Heart left ventricle (tissue), 16 donors: ENCODE measurements around the gene HIGD1C. TPM values are rescaled to one million over a fixed set of nuclear protein-coding genes. Genes with fewer than 3 reads are reported as not detected.
"Not testable (repeated sequence)": the region's sequence is repeated elsewhere in the genome, so short reads cannot be mapped to it uniquely, and the experiment has no call there.

Experiments
- ATAC-seq, 4 donors: fragments of 200-7000 bp; cut with Tn5 transposase; one replicate each; pipeline ENCODE4 v1.9.1; 2020 to 2022; ENCODE audit warnings: moderate library complexity in 4 of 4, mild to moderate bottlenecking in 3 of 4, moderate number of reproducible peaks in 1 of 4
- DNase-seq, 5 donors: peaks; one replicate each; pipeline ENCODE4 v3.0.0-alpha.2; 2020
- H3K27ac ChIP-seq, 12 donors: fragments of 200-600 bp; sonication (generic) in 4 of 12; one replicate each; pipeline versions ENCODE4 v1.5.0 to v1.8.0; 2016 to 2022; ENCODE audit warnings: mild to moderate bottlenecking in 2 of 12
- H3K27me3 ChIP-seq, 9 donors: fragments of 200-600 bp; sonication (generic) in 2 of 9; one replicate each; pipeline versions ENCODE4 v1.5.1 to v1.8.0; 2016 to 2022; ENCODE audit warnings: mild to moderate bottlenecking in 3 of 9
- H3K36me3 ChIP-seq, 9 donors: fragments of 200-600 bp; sonication (generic) in 2 of 9; one replicate each; pipeline versions ENCODE4 v1.5.0 to v1.8.0; 2018 to 2022; ENCODE audit warnings: mild to moderate bottlenecking in 2 of 9
- H3K4me1 ChIP-seq, 12 donors: fragments of 200-600 bp; sonication (generic) in 4 of 12; one replicate each; pipeline versions ENCODE4 v1.5.0 to v1.8.0; 2016 to 2022; ENCODE audit warnings: mild to moderate bottlenecking in 3 of 12
- H3K4me3 ChIP-seq, 12 donors: fragments of 200-600 bp; sonication (generic) in 4 of 12; one replicate each; pipeline versions ENCODE4 v1.5.0 to v1.8.0; 2017 to 2022; ENCODE audit warnings: mild to moderate bottlenecking in 9 of 12, moderate library complexity in 4 of 12
- H3K9me3 ChIP-seq, 12 donors: fragments of 200-600 bp; sonication (generic) in 4 of 12; one replicate each; pipeline versions ENCODE4 v1.5.0 to v1.8.0; 2016 to 2022; ENCODE audit warnings: mild to moderate bottlenecking in 1 of 12
- CTCF ChIP-seq, 12 donors: fragments of 200-600 bp; sonication (generic) in 4 of 12; IDR thresholded peaks; one replicate each; pipeline versions ENCODE4 v1.5.0 to v1.8.0; 2018 to 2022; ENCODE audit warnings: antibody characterized with exemption in 12 of 12, mild to moderate bottlenecking in 5 of 12
- POLR2A ChIP-seq, 2 donors: fragments of 450-650 bp; IDR thresholded peaks; one replicate each; pipeline ENCODE4 v1.6.1; 2017; ENCODE audit warnings: antibody characterized with exemption in 2 of 2, mild to moderate bottlenecking in 2 of 2, moderate library complexity in 2 of 2
- WGBS, 4 donors: extraction: QIAGEN DNeasy Blood & Tissue Kit in 2 of 4; methylation state at CpG; one replicate each; pipeline versions ENCODE4 v1.1.5 to v1.1.7; 2013 to 2018; 5-methylcytosine and 5-hydroxymethylcytosine counted together
- intact Hi-C, 10 donors: fragments of 100-400 bp; cut with DNase I; formaldehyde crosslinking; loops; one replicate each; pipeline versions ENCODE4 v1.11.1 to v1.14.2; 2022
- long read RNA-seq, 3 donors: library from polyadenylated mRNA; unstranded; transcript quantifications; one replicate each; pipeline ENCODE4 v2.0.0, GENCODE V29; 2020 to 2021
- polyA plus RNA-seq, 2 donors: library from polyadenylated mRNA; stranded (reverse); fragments of 200-250 nt; gene quantifications; one replicate each; pipeline ENCODE4 v1.2.3, GENCODE V29; 2013
- total RNA-seq, 9 donors: library from RNA; depleted of rRNA in 2 of 9; stranded (reverse); fragments of >200 nt in 2 of 9; fragmentation: NEBNext Ultra II Directional in 3 of 9; extraction: Animal tissue kit (Norgen Biotek cat#: 25700) in 3 of 9; gene quantifications; one replicate each; pipeline versions ENCODE4 v1.1.0 to v1.2.4, GENCODE V29; 2016 to 2023
- donor health status: ischemic (EF 13 %, LVEDD 7.1; RV severe dilation, severe dysfunction).
- donor health status: healthy with polysubstance abuse.
- donor health status: DM: no; HTN: yes; CAD: no.
- donor health status: DM: no; HTN: no; CAD: no.
- donor health status: ischemic (EF 25% LVEDD 6.9; RV normal size, moderate dysfunction).
- donor health status: ischemic (EF 25% LVEDD 5.7; RV mildly dilated, moderate dysfunction).
- donor health status: healthy.
- donor health status: DM: yes; HTN: yes; CAD: no.
- donor health status: ischemic (EF 35%, LVEDD 5.7; RV mildly dilated, moderate dysfunction).
- donor health status: nonischemic (EF 11% LVEDD 7.7; RV severe dilation, severe dysfunction).
- donor health status: DM: yes; HTN: yes; CAD: no.
- donor health status: PGD.
- donor health status: ischemic (EF 29% LVEDD 5.4; RV normal size, mild dysfunction).
- donor health status: nonischemic (EF 23%, LVEDD 6.1; RV moderate dilation, normal function).

The HIGD1C gene
- total RNA-seq, result not detected
- not detected for polyA plus RNA-seq
- long read RNA-seq, donor 1, result 0 reads
- long read RNA-seq, donor 2, result 0 reads
- long read RNA-seq, donor 3, partial matches to known transcripts, result 0 of 1 reads
- long read RNA-seq, donor 3, other reads (novel, unspliced or antisense), result 1 of 1 reads

GRCh38 chr12:50952510-50952909 lies at the start of gene HIGD1C:
Gene HIGD1C (plus strand): TSS chr12:50952544. CDS start chr12:50953999, 1,455 bp downstream.
- DNase-seq (no peak), ATAC-seq (no peak)
- TF ChIP-seq POLR2A (IDR thresholded peaks at IDR 0.05) (no peak), CTCF (IDR thresholded peaks at IDR 0.05) (no peak)
- no peak within 1 kb of the TSS for H3K27ac ChIP-seq
- H3K36me3 ChIP-seq, result peaks cover 0 to 3% (median 0%) of the 10 kb centered on the region in 9 donors
- H3K27me3 ChIP-seq, result no peaks in the 10 kb centered on the region
- H3K9me3 ChIP-seq, result no peaks in the 10 kb centered on the region
- 93 to 96% (median 95%) methylated on average over 19 of the region's 19 CpGs for WGBS, 4 donors
- H3K4me3 ChIP-seq, result no peak within 1 kb of the TSS
- intact Hi-C loops, result loop anchor here in 1 of 10 donors (10.0 kb wide), 1 partner anchor 108 kb away; the partner anchor contains the start of gene TMPRSS12
- peaks cover 0 to 6% (median 0%) of the 10 kb centered on the region in 12 donors for H3K4me1 ChIP-seq

- DNase-seq, H3K27me3 ChIP-seq, ATAC-seq, H3K36me3 ChIP-seq, H3K4me3 ChIP-seq, intact Hi-C loops, H3K4me1 ChIP-seq, H3K27ac ChIP-seq: not testable (repeated sequence)
- H3K9me3 ChIP-seq, result peaks cover 0 to 23% (median 15%) of the 10 kb centered on the region in 12 donors
- 85 to 93% (median 88%) methylated on average over 5 of the region's 5 CpGs for WGBS, 4 donors
These were observed 43.9 kb upstream of the HIGD1C start for GRCh38 chr12:50908479-50908878.

- H3K4me3 ChIP-seq, H3K4me1 ChIP-seq, H3K27ac ChIP-seq, H3K36me3 ChIP-seq, H3K27me3 ChIP-seq, intact Hi-C loops, ATAC-seq, DNase-seq: not testable (repeated sequence)
- peaks cover 0 to 57% (median 34%) of the 10 kb centered on the region in 12 donors for H3K9me3 ChIP-seq
- WGBS, 4 donors, result 77 to 80% (median 79%) methylated on average over 6 of the region's 6 CpGs
These were observed 40.0 kb upstream of the HIGD1C start for GRCh38 chr12:50912361-50912760.

GRCh38 chr12:50913224-50913623 lies 39.1 kb upstream of the HIGD1C start:
- H3K27ac ChIP-seq, result no peak overlapping the region
- H3K36me3 ChIP-seq, result no peaks in the 10 kb centered on the region
- intact Hi-C loops, result no loop called here
- no peak overlapping the region for H3K4me3 ChIP-seq
- H3K4me1 ChIP-seq, result no peaks in the 10 kb centered on the region
- DNase-seq (no peak), ATAC-seq (no peak)
- H3K9me3 ChIP-seq, result peaks cover 0 to 59% (median 34%) of the 10 kb centered on the region in 12 donors
- WGBS, 4 donors, result 86 to 94% (median 92%) methylated on average over 2 of the region's 2 CpGs
- H3K27me3 ChIP-seq, result no peaks in the 10 kb centered on the region
- TF ChIP-seq CTCF (IDR thresholded peaks at IDR 0.05), result no peak
- no peak for TF ChIP-seq POLR2A (IDR thresholded peaks at IDR 0.05)

- intact Hi-C loops, result no loop called here
- no peak overlapping the region for H3K27ac ChIP-seq
- WGBS, 4 donors, result 78 to 91% (median 84%) methylated on average over 6 of the region's 6 CpGs
- ATAC-seq, result no peak
- H3K27me3 ChIP-seq, result no peaks in the 10 kb centered on the region
- TF ChIP-seq POLR2A (IDR thresholded peaks at IDR 0.05) (no peak), CTCF (IDR thresholded peaks at IDR 0.05) (no peak)
- peaks cover 0 to 59% (median 34%) of the 10 kb centered on the region in 12 donors for H3K9me3 ChIP-seq
- H3K4me1 ChIP-seq, result no peaks in the 10 kb centered on the region
- H3K36me3 ChIP-seq, result no peaks in the 10 kb centered on the region
- no peak overlapping the region for H3K4me3 ChIP-seq
- no peak for DNase-seq
These were observed 37.4 kb upstream of the HIGD1C start for GRCh38 chr12:50914872-50915484.
